ENCODE measurements around the gene AGAP1.

AGAP1 gene

DNA sequence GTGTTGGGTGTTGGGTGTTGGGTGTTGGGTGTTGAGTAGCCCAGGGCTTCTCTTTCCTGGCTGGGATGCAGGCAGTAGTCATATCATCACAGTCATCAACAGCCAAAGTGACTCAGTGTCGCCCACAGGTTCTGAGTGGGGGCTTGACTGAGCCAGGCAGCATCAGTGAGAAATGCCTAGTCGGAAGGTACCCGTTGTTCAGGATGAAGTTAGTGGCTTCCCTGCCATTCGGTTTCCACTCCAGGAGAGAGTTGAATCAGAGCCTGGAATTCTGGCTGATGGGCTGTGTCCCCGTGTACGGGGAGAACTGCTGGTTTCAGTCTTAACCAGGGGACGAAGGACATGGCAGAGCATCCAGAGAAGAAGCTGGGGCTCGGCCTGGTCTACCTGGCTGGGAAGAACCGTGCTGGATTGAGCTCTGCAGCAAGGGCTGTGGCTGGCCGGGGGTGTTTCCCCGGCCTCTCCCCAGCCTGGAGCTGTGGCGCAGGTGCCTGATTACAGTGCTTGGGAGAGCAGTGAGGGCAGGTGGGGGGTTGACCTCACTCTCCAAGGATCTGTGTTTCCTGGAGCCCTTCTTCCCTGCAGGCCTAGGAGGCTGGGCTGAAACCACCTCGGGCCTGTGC, 49.4 kb downstream of the AGAP1 start:
- no peaks in the 10 kb centered on the region for H3K9me3 ChIP-seq
- H3K27me3 ChIP-seq, result no peaks in the 10 kb centered on the region
- no peak overlapping the region for H3K4me3 ChIP-seq
- H3K27ac ChIP-seq, result 0 out of 2 replicates have a peak overlapping the region, but pooled peaks have one; percentile 38
- no peak for TF ChIP-seq Cebpa-rat (IDR thresholded peaks at IDR 0.05)
- 0 out of 2 replicates have a peak overlapping the region, but pooled peaks have one; percentile 75 for H3K4me2 ChIP-seq
- peaks cover 86% of the 10 kb centered on the region for H4K20me1 ChIP-seq
- no peaks in the 10 kb centered on the region for H3K36me3 ChIP-seq
- H3K4me1 ChIP-seq, result peaks cover 57% of the 10 kb centered on the region
- H3K9ac ChIP-seq, result no peak overlapping the region

DNA sequence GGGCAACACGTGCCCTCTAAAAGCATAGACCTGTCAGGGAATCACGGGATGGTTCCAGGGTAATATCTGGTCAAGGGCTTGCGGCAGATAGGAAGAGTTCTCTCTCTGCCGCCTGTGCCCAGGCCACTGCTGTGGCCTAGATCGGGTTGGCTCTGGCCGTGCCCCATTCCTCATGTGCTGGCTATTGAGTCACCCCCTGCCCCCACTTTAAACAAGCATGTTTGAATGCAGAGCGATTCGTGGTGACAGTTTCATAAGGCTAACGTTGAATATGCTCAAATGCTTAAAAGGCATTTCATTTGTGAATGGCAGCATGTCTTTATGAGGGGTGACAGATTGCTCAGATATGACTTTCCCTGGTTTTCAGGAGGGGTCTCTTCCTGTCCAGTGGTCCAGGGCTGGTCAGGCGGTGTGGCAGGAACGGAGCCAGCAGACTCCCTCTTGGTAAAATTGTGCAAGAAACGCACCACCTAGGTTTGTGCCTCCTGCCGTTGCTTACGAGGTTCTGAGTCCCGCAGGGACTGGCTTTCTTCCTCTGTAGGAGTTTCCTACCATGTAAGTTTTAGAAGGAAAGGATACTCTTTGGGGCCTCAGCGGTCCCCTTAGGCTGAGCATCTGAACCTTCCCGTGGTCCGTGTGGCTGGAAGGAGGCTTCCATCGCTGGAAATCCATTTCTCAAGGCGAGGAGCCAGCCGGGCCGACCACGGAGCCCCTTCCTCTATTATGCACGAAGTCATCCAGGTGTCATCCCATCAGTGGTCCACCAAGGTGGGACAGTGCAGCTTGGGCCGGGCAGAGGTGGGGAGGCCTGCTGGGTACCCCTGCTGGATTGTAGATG, 50.2 kb downstream of the AGAP1 start:
- Histone ChIP-seq H3K4me1 (peaks cover 59% of the 10 kb centered on the region), H3K36me3 (no peaks in the 10 kb centered on the region), H4K20me1 (peaks cover 86% of the 10 kb centered on the region), H3K4me3 (no peak overlapping the region), H3K4me2 (peak overlapping the region; percentile 75), H3K27me3 (no peaks in the 10 kb centered on the region), H3K9me3 (no peaks in the 10 kb centered on the region), H3K9ac (no peak overlapping the region), H3K27ac (0 out of 2 replicates have a peak overlapping the region, but pooled peaks have one; percentile 38)
- TF ChIP-seq Cebpa-rat (IDR thresholded peaks at IDR 0.05), result no peak

DNA sequence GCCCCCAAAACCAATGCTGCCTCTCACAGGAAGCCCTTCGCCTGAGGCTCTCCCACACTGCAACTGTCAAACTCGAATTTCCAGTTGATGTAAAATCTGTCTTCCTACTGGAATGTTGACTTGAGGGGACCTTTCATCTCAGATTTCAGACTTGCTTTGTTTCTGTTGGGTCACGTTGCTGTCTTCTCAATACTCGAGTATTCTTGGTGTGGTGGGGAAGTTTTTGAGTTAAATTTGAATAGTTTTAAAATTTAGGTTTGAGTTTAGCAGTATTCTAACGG, 50.8 kb downstream of the AGAP1 start:
- no peak for TF ChIP-seq Cebpa-rat (IDR thresholded peaks at IDR 0.05)
- Histone ChIP-seq H3K4me2 (peak overlapping the region; percentile 75), H3K4me3 (no peak overlapping the region), H3K27ac (no peak overlapping the region), H3K4me1 (peaks cover 57% of the 10 kb centered on the region), H3K9ac (no peak overlapping the region), H3K36me3 (no peaks in the 10 kb centered on the region), H3K9me3 (no peaks in the 10 kb centered on the region), H4K20me1 (peaks cover 86% of the 10 kb centered on the region), H3K27me3 (no peaks in the 10 kb centered on the region)

DNA sequence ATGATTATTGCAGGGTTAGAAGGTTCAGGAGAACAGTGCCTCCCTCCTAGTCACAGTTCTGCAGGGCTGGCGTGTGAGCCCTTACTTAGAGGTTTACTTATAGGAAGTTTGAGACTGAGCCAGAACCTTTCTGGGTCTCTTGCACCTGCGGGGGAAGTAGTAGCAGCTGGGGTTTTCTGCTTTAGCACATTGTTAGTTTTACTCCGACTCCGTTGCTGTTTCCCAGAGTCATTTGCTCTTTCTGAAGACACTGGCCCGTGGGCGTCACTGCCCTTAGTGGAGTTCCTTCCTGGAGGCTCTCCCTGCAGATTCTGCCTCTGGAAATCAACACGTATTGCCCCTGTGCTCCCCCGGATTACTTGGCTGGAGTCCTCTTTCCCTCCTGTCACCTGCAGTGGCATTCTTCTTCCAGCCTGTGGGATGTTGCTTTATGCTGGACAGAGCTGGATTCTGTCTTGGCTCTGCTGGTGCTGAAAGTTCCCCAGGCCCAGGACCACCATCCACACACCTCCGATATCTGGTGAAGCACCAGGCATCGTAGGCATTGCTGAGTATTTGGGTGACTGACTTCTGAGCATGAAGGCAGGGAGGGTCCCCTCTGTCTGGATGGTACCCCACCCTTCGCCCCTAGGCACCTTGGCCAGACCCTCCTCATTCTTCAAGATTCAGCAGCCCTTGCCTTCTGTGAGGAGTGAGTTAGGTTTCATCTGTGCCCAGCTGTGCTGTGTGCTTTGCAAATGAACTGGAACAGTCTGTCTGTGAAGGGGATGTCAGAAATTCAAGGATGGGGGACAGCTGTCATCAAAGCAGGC, 51.7 kb downstream of the AGAP1 start:
- no peak overlapping the region for H3K4me3 ChIP-seq
- no peak for TF ChIP-seq Cebpa-rat (IDR thresholded peaks at IDR 0.05)

DNA sequence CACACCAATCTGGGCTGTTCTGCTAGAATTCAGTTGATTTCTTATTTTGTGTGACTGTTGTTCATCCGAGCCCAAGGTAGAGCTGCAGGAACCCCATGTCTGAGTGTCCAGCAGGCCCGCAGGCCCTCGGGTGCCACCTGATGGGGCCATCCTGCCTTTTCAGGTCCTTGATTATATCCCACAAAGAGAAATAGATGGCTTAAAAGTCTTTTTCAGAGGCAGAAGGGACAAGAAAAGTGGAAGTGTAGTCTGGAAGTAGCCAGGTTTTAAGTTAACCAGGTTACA, 52.2 kb downstream of the AGAP1 start:
- Histone ChIP-seq H3K27me3 (no peaks in the 10 kb centered on the region), H4K20me1 (peaks cover 87% of the 10 kb centered on the region), H3K36me3 (no peaks in the 10 kb centered on the region), H3K4me2 (peak overlapping the region; percentile 75), H3K9me3 (no peaks in the 10 kb centered on the region), H3K4me1 (peaks cover 63% of the 10 kb centered on the region), H3K27ac (no peak overlapping the region), H3K4me3 (no peak overlapping the region), H3K9ac (peak overlapping the region; percentile 34)
- no peak for TF ChIP-seq Cebpa-rat (IDR thresholded peaks at IDR 0.05)

More for the DNA sequence above, 51.7 kb downstream of the AGAP1 start:
- Histone ChIP-seq H4K20me1 (peaks cover 87% of the 10 kb centered on the region), H3K36me3 (no peaks in the 10 kb centered on the region), H3K27ac (peak overlapping the region; percentile 38; the same call in 1 of the 2 replicates), H3K9ac (peak overlapping the region; percentile 34), H3K27me3 (no peaks in the 10 kb centered on the region), H3K9me3 (no peaks in the 10 kb centered on the region), H3K4me2 (peak overlapping the region; percentile 75), H3K4me1 (peaks cover 61% of the 10 kb centered on the region)

DNA sequence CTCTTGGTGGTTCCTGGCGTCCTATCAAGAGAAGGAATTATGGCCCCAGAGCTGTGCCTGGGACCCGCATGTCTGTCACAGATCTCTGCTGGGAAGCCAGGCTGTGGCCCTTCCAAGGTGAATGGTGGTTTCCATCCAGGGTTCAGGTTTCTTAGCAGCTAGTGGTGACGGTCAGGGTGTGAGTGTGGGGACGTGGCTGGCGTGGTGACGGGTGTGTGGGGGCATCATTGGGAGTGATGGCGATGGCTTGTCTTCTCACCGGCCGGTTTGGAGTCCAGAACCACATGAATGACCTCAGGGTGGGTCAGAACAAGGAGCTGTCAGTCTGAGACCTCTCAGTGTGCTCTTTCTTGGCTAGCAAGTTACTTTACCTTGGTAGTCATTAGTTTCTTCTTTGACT, 52.6 kb downstream of the AGAP1 start:
- no peak overlapping the region for H3K27ac ChIP-seq
- H3K4me1 ChIP-seq, result peaks cover 66% of the 10 kb centered on the region
- no peaks in the 10 kb centered on the region for H3K36me3 ChIP-seq
- H3K9ac ChIP-seq, result peak overlapping the region; percentile 34; the same call in 1 of the 2 replicates
- no peaks in the 10 kb centered on the region for H3K27me3 ChIP-seq
- H3K4me2 ChIP-seq, result peak overlapping the region; percentile 75
- no peak for TF ChIP-seq Cebpa-rat (IDR thresholded peaks at IDR 0.05)
- H3K4me3 ChIP-seq, result no peak overlapping the region
- H3K9me3 ChIP-seq, result no peaks in the 10 kb centered on the region
- H4K20me1 ChIP-seq, result peaks cover 90% of the 10 kb centered on the region

DNA sequence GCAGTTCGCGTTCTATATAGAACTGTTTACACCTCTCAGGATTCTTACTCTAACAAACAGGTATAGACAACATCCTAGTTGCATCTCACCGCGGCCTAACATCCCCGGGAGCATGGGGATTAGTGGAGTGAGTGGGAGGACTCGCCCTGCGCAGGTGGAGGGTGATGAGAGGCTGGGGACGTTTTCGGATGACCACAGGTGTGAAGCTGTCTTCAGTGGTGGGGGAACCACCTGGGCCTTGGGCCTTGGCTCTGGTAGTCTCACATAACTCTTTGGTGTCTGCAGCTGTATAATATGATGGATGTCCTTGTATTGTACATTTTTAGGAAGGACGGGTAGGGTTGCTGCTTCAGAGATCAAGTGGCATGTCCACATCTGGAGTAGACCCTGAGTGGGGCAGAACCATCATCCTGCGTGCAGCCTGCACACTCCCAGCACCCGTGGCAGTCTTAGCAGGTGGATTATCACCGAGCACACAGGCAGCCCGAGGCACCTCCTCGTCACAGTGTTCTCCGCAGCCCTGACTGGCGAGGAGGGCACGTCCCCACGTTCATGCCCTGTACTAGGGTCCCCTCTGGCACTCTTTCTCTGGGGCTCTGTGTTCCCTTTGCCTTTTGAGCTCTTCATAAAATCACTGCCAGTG, 56.0 kb downstream of the AGAP1 start:
- Histone ChIP-seq H3K9ac (no peak overlapping the region), H4K20me1 (peaks cover 99% of the 10 kb centered on the region), H3K4me1 (peaks cover 82% of the 10 kb centered on the region)

DNA sequence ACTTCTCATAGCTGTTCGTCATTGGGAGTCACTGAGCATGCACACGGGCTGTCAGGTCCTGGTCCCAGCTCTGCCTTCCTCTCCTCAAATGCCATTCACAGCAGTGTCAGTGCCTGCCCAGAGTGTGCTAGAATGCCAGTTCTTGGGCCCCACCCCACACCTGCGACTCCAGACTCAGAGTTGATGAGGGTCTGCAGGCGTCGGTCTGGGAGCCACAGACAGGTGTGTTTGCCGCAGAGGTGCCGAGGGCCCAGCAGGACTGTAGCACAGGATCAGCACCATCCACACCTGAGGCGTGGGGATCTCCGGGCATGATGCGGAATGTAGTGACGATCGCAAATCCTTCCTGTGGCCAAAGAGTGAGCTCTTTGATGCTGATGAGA, 56.5 kb downstream of the AGAP1 start:
- H3K4me3 ChIP-seq, result no peak overlapping the region
- no peak overlapping the region for H3K4me2 ChIP-seq
- TF ChIP-seq Cebpa-rat (IDR thresholded peaks at IDR 0.05), result no peak
- no peaks in the 10 kb centered on the region for H3K27me3 ChIP-seq
- no peaks in the 10 kb centered on the region for H3K9me3 ChIP-seq
- no peak overlapping the region for H3K27ac ChIP-seq
- no peaks in the 10 kb centered on the region for H3K36me3 ChIP-seq
- no peak overlapping the region for H3K9ac ChIP-seq
- peaks cover 99% of the 10 kb centered on the region for H4K20me1 ChIP-seq
- peaks cover 82% of the 10 kb centered on the region for H3K4me1 ChIP-seq

More for the DNA sequence above, 56.0 kb downstream of the AGAP1 start:
- H3K9me3 ChIP-seq, result no peaks in the 10 kb centered on the region
- H3K36me3 ChIP-seq, result no peaks in the 10 kb centered on the region
- no peaks in the 10 kb centered on the region for H3K27me3 ChIP-seq
- no peak overlapping the region for H3K4me2 ChIP-seq
- no peak overlapping the region for H3K4me3 ChIP-seq
- H3K27ac ChIP-seq, result no peak overlapping the region
- no peak for TF ChIP-seq Cebpa-rat (IDR thresholded peaks at IDR 0.05)

DNA sequence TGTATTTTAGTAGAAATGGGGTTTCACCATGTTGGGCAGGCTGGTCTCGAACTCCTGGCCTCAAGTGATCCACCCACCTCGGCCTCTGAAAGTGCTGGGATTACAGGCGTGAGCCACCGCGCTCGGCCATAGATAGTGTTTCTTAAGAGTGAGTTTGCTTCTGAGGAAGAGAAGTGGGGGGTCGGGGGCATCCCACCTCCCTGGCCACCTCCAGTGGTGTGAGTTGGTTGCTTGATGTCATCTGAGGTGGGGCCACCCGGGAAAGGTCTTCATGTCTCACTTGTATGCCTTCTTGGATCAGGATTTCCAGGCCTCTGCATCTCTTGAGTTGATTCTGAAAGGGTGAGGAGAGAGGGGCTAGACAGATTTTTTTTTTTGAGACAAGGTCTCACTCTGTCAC, 57.1 kb downstream of the AGAP1 start:
- H3K27me3 ChIP-seq, result no peaks in the 10 kb centered on the region
- H4K20me1 ChIP-seq, result peaks cover 99% of the 10 kb centered on the region
- no peaks in the 10 kb centered on the region for H3K9me3 ChIP-seq
- H3K4me2 ChIP-seq, result no peak overlapping the region; the same call in 1 of the 2 replicates
- TF ChIP-seq Cebpa-rat (IDR thresholded peaks at IDR 0.05), result no peak
- H3K4me1 ChIP-seq, result peaks cover 82% of the 10 kb centered on the region
- H3K9ac ChIP-seq, result no peak overlapping the region
- no peak overlapping the region for H3K4me3 ChIP-seq
- H3K27ac ChIP-seq, result no peak overlapping the region
- no peaks in the 10 kb centered on the region for H3K36me3 ChIP-seq
